ENCODE results near the gene L3MBTL3. TPM values are rescaled to one million over a fixed set of nuclear protein-coding genes. Genes with fewer than 3 reads are reported as not detected.

The L3MBTL3 gene
- total RNA-seq, 1 donor from 2014 or later: 22.2 TPM

GRCh38 chr6:130118236-130118635 is 99.9 kb downstream of the L3MBTL3 start:
- Histone ChIP-seq H3K36me3 (ENCODE audit: insufficient read depth, low read length) (no peaks in the 10 kb centered on the region), H3K4me2 (ENCODE audit: low read length) (no peak overlapping the region), H3K9ac (ENCODE audit: low read length) (no peak overlapping the region), H4K20me1 (ENCODE audit: insufficient read depth, low read length) (no peaks in the 10 kb centered on the region), H3K27ac (ENCODE audit: low read depth, low read length) (no peak overlapping the region), H3K4me1 (ENCODE audit: insufficient read depth, low read length) (no peaks in the 10 kb centered on the region), H2AFZ (ENCODE audit: low read depth, low read length) (no peak overlapping the region), H3K9me3 (ENCODE audit: insufficient read depth, low read depth, low read length) (no peaks in the 10 kb centered on the region), H3K79me2 (ENCODE audit: insufficient read depth, low read length) (no peaks in the 10 kb centered on the region), H3K27me3 (ENCODE audit: insufficient read depth, low read length) (no peaks in the 10 kb centered on the region), H3K4me3 (ENCODE audit: insufficient read depth, low read depth, low read length) (no peak overlapping the region)
- DNase-seq (ENCODE audit: low read depth): no peak
- Mint-ChIP-seq H3K4me3 (ENCODE audit: unreplicated experiment) (no peak overlapping the region), H3K4me1 (ENCODE audit: low read depth, unreplicated experiment) (no peaks in the 10 kb centered on the region), H3K36me3 (ENCODE audit: low read depth, unreplicated experiment) (no peaks in the 10 kb centered on the region), H3K9me3 (ENCODE audit: unreplicated experiment) (no peaks in the 10 kb centered on the region), H3K27ac (ENCODE audit: unreplicated experiment) (no peak overlapping the region), H3K27me3 (ENCODE audit: low read depth, unreplicated experiment) (no peaks in the 10 kb centered on the region)
- no peak for TF ChIP-seq CTCF (IDR thresholded peaks at IDR 0.05; ENCODE audit: insufficient read depth, low read depth, low read length)
- TF ChIP-seq EZH2 (IDR thresholded peaks at IDR 0.05; ENCODE audit: insufficient read depth, low read length): no peak
- FAIRE-seq: no peak

GRCh38 chr6:130119211-130119610 is 100.8 kb downstream of the L3MBTL3 start:
- FAIRE-seq (no peak), DNase-seq (ENCODE audit: low read depth) (no peak)
- H3K27ac ChIP-seq (ENCODE audit: low read depth, low read length): no peak overlapping the region
- H3K9ac ChIP-seq (ENCODE audit: low read length): no peak overlapping the region
- Mint-ChIP-seq H3K4me1 (ENCODE audit: low read depth, unreplicated experiment) (no peaks in the 10 kb centered on the region), H3K27me3 (ENCODE audit: low read depth, unreplicated experiment) (no peaks in the 10 kb centered on the region), H3K27ac (ENCODE audit: unreplicated experiment) (no peak overlapping the region), H3K4me3 (ENCODE audit: unreplicated experiment) (no peak overlapping the region), H3K36me3 (ENCODE audit: low read depth, unreplicated experiment) (peaks cover 4% of the 10 kb centered on the region), H3K9me3 (ENCODE audit: unreplicated experiment) (no peaks in the 10 kb centered on the region)
- no peaks in the 10 kb centered on the region for H3K4me1 ChIP-seq (ENCODE audit: insufficient read depth, low read length)
- no peak overlapping the region for H3K4me3 ChIP-seq (ENCODE audit: insufficient read depth, low read depth, low read length)
- TF ChIP-seq CTCF (IDR thresholded peaks at IDR 0.05; ENCODE audit: insufficient read depth, low read depth, low read length): no peak
- TF ChIP-seq EZH2 (IDR thresholded peaks at IDR 0.05; ENCODE audit: insufficient read depth, low read length): no peak
- no peak overlapping the region for H2AFZ ChIP-seq (ENCODE audit: low read depth, low read length)
- H3K9me3 ChIP-seq (ENCODE audit: insufficient read depth, low read depth, low read length): no peaks in the 10 kb centered on the region
- H4K20me1 ChIP-seq (ENCODE audit: insufficient read depth, low read length): no peaks in the 10 kb centered on the region
- H3K36me3 ChIP-seq (ENCODE audit: insufficient read depth, low read length): no peaks in the 10 kb centered on the region
- no peaks in the 10 kb centered on the region for H3K27me3 ChIP-seq (ENCODE audit: insufficient read depth, low read length)
- no peak overlapping the region for H3K4me2 ChIP-seq (ENCODE audit: low read length)
- no peaks in the 10 kb centered on the region for H3K79me2 ChIP-seq (ENCODE audit: insufficient read depth, low read length)

- peaks cover 4% of the 10 kb centered on the region for H3K36me3 Mint-ChIP-seq (ENCODE audit: low read depth, unreplicated experiment)
- H3K27ac ChIP-seq (ENCODE audit: low read depth, low read length): no peak overlapping the region
- no peak for TF ChIP-seq CTCF (IDR thresholded peaks at IDR 0.05; ENCODE audit: insufficient read depth, low read depth, low read length)
- TF ChIP-seq EZH2 (IDR thresholded peaks at IDR 0.05; ENCODE audit: insufficient read depth, low read length): no peak
- no peaks in the 10 kb centered on the region for H3K4me1 Mint-ChIP-seq (ENCODE audit: low read depth, unreplicated experiment)
- H3K27me3 Mint-ChIP-seq (ENCODE audit: low read depth, unreplicated experiment): no peaks in the 10 kb centered on the region
- no peaks in the 10 kb centered on the region for H3K36me3 ChIP-seq (ENCODE audit: insufficient read depth, low read length)
- H4K20me1 ChIP-seq (ENCODE audit: insufficient read depth, low read length): no peaks in the 10 kb centered on the region
- no peaks in the 10 kb centered on the region for H3K9me3 Mint-ChIP-seq (ENCODE audit: unreplicated experiment)
- H3K4me1 ChIP-seq (ENCODE audit: insufficient read depth, low read length): no peaks in the 10 kb centered on the region
- H3K4me3 Mint-ChIP-seq (ENCODE audit: unreplicated experiment): no peak overlapping the region
- H3K4me2 ChIP-seq (ENCODE audit: low read length): no peak overlapping the region
- FAIRE-seq (no peak), DNase-seq (ENCODE audit: low read depth) (no peak)
- H3K9ac ChIP-seq (ENCODE audit: low read length): no peak overlapping the region
- H3K9me3 ChIP-seq (ENCODE audit: insufficient read depth, low read depth, low read length): no peaks in the 10 kb centered on the region
- no peak overlapping the region for H3K27ac Mint-ChIP-seq (ENCODE audit: unreplicated experiment)
- no peak overlapping the region for H2AFZ ChIP-seq (ENCODE audit: low read depth, low read length)
- H3K27me3 ChIP-seq (ENCODE audit: insufficient read depth, low read length): no peaks in the 10 kb centered on the region
- H3K4me3 ChIP-seq (ENCODE audit: insufficient read depth, low read depth, low read length): no peak overlapping the region
- no peaks in the 10 kb centered on the region for H3K79me2 ChIP-seq (ENCODE audit: insufficient read depth, low read length)
Observed at GRCh38 chr6:130120731-130121130, 102.3 kb downstream of the L3MBTL3 start.

Measured in astrocyte (in vitro differentiated cells and primary cell).